GM18508 (cell line): ENCODE results near the gene MRS2.

Experiments used
- ATAC-seq: cut with Tn5 transposase; IDR thresholded peaks from one replicate; pipeline ENCODE4 v1.9.1; 2021; ENCODE audit warnings: moderate number of reproducible peaks; ENCODE audit not compliant: insufficient read depth, unreplicated experiment

Gene MRS2

DNA sequence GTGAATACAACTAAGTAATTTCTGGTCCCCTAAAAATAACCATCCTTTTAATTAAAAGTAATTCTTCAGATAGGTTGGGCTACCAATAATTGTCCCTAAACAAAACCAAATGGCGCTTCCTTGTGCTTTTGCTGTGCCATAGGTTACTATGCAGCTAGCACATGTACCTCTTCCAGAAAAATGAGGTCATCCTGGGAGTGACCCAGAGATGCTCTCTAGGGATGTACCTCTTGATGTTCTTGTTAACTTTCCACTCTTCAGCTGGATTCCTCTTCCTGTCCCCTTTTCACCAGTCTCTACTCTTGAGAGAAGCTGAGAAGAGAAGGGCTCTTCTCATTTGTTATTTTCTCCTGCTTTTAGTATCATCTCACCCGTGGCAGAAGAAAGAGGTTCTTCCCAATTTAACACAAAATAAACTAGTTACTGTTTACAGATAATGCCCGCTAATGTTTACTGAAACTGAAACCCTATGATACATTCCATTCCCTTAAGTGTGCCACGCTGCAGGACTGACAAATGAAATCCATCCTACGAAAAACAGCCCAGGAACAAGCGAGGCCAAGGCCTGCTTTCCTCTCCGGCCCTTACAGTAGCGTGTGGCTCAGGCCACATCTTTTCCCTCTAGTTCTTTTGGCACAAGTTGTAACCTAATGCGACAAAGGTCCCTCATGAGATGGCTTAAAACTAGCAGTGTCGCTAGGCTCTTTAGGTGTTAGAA, 24.2 kb downstream of the MRS2 start:
- ATAC-seq: no peak

DNA sequence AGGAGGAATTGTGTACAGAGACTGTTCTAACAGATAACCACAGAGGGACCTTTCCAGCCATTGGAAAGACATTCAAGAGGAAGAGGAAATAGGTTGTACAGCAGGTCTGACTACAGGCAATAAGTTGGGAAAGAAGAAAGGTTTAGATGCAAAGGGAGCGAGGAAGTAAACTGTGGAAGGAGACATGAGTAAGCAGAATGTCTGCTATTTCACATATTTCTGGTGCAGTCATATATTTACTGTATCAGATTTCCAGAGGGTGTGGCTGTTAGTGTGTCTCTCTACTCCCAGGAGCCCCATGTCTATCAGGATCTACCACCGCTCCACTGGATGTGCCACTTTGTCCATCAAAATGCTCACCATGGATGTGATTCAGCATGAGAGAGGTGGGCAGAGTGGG, 25.9 kb downstream of the MRS2 start:
- ATAC-seq: no peak

DNA sequence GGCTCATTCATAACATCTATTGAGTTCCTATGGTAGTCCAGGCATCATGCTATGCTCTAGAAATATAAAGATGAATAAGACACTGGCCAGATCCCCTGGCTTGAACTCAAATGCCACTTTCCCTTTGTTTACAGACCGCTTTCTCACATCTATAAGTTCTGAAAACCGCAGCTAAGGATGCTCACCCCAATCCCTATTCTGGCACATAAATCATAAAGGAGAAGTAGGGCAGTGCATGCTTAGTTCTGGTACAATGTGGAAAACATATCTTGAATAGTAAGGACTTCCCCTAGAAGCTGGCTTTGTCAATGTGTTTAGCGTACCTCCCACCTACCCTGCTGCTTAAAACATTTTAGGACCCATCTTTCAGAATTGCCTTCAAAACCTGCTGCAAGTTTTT, 26.4 kb downstream of the MRS2 start:
- no peak for ATAC-seq

DNA sequence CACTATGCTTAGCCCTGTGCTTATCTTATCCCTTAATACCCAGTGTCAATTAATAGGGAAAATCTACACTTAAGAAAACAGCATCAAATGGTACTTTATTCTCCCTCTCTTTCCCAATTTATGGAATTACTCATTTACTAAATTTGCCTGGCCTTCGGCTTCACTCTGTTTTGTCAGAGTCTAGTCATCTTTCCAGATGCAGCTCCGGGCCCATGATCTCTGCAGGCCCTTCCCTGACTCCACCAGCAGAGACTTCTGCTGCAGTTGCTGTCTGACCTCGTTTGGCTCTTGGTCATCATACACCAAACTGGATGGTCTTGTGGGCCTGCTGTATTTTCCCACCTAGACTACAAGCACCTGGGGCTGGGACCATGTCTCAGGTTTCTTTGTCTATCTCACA, 27.4 kb downstream of the MRS2 start:
- ATAC-seq: no peak

DNA sequence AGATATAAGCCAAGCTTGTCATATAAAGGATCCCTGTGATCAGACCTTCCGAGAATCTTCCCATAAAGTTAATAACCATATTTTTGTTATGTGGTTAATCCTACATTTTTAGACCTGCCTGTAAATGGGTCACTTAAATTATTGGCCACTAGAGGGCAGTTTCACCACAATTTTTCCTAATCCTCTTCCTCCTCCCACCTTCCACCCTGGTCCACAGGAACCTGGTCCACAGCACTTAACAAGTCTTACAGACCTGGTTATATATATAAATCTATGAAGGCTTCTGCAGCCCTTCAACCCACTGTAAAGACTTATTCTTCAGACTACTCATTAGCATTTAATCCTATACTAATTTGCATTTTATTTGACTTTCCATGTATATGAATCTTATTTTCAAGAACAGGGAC, 28.3 kb downstream of the MRS2 start:
- ATAC-seq: no peak

DNA sequence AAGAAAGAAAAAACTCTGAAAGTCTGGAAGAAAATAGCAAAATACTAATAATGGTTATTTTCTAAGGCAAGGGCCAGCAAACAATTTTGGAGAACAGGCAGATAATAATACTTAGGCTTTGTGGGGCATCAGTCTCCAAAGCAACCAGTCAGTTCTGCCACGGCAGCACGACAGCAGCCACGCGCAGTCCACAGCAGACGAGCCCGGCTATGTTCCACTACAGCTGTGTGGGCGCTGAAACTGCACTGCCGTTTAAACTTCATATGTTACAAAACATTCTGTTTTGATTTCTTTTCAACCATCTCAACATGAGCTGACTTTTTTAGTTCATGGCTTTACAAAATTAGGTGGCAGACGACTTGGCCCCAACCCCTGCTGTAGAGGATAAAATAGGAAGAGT, 29.9 kb downstream of the MRS2 start:
- no peak for ATAC-seq

DNA sequence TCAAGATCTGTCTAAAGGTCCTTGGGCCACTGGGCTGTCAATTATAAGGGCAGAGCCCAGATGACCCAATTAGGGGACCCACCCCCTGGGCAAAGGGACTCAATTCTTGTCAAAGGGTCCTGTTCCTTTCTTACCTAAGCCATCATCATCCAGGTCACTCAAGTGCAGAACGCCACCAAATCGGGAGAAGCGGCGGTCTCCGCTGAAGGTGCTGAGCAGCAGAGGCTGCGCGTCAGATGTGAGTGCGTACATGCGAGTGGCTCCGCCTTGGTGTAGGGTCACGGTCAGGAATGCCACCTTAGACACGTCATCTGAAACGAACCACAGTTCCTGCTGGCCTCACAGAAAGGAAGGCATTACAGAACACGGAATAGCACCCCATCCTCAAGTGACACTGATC, 34.2 kb downstream of the MRS2 start:
- no peak for ATAC-seq

DNA sequence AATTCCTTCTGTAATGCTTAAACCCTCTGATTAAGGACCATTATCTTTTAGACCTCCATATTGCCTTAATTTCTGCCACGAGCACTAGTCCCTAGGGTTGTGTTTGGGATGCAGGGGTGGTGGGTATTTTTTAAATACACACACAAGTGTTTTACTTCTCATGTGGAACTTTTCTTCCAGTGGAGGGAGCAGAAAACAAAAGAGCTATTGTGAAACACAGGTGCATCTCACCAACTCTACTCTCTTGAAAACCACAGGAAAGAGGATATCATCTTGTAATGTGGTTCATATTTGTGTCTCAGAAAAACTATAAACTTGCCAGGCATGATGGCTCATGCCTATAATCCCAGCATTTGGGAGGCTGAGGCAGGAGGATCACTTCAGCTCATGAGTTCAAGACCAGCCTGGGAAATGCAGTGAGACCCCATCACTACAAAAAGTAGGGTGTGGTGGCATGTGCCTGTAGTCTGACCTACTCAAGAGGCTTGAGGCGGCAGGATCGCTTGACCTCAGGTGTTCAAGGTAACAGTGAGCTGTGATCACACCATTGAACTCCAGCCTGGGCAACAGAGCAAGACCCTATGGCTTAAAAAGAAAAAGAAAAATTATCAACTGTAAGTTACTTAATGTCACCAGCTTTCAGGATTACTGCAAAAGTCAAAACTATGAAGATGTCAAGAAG, 37.3 kb downstream of the MRS2 start:
- no peak for ATAC-seq

DNA sequence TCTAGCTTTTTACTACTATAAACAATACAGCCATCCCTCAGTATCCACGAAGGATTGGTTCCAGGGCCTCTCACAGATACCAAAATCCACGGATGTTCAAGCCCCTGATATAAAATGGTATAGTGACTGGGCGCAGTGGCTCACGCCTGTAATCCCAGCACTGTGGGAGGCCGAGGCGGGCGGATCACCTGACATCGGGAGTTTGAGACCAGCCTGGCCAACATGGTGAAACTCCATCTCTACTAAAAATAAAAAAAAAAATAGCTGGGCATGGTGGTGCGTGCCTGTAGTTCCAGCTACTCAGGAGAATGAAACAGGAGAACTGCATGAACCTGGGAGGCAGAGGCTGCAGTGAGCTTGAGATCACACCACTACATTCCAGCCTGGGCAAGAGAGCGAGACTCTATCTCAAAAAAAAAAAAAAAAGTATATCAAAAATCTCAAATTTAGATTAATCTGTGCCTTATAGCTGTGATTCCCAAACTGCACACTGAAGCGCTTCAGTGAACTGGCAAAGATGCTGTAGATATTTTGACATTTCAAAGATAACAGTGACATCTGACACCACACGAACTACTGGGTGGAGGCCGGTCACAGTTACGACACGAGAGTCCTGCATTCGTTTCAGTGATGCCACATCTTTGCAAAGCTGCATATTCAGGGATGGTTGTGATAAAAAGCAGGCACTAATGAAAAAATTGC, 38.3 kb downstream of the MRS2 start:
- ATAC-seq: no peak

DNA sequence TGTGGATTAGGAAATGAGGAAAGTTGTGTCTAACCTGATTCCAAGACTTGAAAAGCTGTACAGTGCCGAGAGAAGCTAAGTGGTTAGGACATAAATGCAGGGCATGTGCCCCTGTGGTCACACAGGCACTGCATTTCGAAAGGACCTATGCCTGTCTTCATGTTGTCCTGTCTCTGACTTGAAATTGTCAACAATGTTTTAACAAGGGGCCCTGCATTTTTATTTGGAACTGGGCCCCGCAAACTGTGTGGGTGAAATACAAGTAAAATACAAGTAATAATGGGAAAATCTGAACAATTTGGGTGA, 38.8 kb downstream of the MRS2 start:
- ATAC-seq: no peak

DNA sequence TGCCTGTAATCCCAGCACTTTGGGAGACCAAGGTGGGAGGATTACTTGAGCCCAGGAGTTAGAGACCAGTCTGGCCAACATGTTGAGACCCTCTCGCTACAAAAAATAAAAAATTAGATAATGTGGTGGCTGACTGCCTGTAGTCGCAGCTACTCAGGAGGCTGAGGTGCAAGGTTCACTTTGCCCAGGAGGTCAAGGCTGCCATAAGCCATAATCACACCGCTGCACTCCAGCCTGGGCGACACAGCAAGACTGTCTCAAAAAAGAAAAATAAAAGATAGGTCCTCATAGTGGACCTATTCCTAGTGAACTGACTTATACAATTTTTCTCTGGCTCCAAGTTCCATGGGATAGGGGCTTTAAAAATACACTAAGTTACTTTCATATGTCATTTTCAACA, 41.9 kb downstream of the MRS2 start:
- no peak for ATAC-seq

DNA sequence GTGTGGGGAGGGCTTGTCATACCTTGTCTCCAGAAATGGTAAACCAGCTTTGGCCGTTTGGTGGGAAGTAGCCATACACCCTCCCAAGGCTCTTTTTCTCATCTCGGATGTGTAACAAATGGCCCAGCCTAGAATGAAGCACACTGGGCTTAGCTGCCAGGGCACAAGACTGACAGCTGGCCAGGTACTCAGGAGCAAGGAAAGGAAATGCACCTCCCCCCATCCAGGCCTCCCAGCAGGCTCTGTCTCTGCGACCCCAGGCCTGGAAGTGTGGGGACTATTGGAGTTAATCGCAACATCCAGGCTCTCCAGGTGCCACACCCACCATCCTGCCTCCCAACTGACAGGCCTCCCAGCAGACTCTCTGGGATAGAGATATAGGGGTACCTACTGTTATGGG, 43.0 kb downstream of the MRS2 start:
- ATAC-seq: no peak

DNA sequence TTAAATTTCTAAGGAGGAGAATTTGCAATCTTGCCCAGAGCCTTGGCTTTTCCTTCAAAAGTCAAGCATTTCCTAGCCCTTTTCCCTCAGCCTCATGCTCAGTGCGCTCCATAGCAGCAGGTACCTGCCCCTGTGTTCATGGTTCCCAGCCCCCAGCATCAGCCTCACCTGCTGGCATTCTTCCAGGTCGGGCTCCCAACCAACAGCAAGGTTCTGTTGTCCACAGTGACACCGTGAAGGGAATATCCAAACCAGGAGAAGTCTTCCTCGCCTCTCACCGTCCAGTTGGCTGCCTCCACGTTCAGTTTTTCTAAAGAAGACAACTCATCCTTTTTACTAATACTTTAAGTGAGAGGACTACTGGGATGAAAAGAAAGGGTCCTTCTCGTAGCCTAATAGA, 43.9 kb downstream of the MRS2 start:
- ATAC-seq: no peak

DNA sequence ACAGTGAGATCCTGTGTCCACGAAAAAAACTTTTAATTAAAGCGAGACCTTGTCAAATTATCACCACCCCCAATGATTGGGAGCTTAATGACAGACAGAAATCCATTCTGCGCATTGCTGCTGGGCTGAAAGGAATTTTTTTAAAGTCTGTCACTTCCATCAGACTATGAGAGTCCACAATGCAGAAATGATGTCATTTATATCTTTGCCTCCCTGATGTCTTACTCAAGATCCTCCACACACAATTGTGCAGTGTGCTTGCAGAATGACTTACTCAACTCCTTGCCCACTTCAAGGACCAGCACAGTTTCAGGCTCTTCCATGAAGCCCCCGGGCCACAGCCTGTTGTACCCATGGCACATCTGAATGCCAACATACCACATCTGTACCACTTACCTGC, 45.7 kb downstream of the MRS2 start:
- ATAC-seq: no peak

DNA sequence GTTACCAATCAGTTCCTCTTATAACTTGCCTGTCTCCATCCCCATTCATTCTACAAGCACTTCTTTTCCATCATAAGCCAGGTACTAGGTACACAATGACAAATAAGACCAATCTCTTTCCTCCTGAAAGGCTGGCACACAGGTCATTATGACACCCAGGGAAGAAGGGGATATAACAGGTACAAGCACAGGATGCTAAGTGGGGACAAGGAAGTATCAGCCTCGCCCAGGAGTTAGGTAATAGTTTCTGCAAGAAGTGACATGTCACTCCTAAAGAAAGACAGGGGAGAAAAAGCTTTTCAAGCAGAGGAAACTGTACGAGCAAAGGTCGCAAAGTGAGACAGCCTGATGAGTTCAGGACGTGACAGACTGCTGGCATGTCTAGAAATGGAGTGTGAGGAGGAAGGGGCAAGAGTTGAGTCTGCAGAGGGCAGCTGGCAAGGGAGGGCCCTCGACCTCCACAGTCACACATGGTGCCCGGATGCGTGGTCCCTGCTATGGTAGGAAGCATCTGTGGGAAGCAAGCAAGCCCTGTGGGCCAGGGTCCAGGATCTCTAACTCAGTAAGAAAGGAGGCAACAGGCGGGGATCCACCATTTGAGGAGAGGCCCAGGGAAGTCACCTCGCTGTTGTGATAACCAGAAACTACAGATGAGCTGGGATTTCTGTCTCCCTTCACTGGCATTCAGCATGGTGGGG, 46.2 kb downstream of the MRS2 start:
- ATAC-seq: no peak

DNA sequence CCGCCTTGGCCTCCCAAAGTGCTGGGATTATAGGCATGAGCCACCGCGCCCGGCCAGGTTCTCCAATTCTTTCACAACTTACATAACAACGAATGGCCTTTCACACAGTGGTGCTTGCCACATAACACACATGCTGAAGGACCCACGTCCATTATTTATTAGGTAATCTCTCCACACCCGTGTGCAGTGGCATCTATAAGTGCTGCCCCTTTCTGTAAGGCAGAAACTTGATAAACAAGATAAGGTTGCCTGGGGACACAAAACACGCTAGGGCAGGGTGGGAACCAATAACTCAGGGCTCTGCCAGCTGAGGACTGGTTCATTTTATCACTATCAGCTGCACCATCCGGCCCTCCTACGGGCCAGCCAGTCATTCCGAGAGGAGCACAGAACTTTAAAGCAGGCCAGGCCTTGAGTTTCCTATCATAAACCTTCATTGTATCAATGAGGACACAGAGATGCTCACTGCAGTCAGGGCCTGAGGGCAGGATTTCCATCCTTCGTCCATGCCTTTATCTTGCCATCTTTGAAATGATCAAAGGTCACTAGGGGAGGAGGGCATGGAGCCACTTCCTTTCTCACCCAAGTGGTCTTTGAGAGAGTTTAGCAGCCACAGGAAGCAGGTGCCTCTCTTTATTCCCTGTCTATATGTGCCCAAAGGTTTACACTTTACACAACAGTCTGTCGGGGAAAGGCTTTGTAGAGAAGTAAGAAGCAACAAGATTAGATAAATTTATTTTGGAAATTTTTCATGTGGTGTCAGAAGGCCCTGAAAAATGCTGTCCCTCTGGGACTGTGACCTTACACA, 49.0 kb downstream of the MRS2 start:
- no peak for ATAC-seq

DNA sequence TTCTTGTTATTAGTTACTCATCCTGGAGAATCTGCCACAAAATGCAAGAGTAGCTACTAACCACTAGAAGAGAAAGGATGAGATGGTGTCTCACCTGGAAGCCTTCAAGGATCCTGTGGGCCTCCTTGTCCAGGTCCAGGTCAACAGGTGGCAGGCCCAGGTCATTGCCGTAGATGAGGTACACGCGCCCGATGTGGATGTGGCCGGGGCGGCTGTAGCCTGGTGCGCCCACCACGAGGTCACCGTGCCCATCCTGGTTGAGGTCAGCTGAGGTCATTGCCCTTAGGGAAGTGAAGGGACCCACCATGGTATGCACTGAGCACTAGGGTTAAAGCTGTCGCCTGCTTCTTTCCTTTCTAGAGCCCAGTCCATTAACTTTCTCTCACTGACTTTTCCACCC, 51.2 kb downstream of the MRS2 start:
- no peak for ATAC-seq

DNA sequence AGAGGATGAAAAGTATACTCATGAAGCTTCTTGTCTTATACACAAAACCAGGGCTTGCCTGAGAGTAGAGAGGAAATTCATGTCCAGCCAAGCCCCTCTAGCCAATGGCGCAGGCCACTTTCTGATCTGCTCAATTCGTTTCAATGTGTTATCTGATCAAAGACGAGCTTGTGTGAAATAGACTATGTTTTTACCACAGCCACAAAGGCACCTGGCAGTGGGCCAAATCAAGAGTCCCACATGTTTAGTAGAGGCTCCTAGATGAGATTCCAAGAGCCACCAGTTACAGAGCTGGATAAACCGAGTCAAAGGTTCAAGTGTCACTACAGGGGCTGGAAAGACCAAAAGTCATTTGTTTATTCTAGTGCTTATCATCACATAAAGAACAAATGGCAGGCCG, 51.7 kb downstream of the MRS2 start:
- no peak for ATAC-seq

DNA sequence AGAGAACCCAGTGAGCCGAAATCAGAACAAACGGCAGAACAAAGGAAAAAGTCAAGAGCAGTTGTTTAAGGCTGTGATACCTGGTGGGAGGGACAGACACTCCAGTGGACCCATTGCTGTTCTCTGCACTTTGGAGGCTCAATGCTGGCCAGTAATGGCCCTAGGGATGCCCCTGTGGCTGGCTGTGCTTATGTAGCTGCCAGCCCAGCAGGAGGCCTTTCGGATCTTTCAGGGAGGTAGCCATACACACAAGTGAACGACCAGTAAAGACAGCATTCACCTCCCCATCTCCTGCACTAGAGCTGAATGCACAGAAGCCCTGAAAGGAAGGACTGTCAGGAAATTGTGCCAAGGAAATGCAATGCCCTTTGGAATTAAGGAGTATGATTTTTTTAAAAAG, 52.3 kb downstream of the MRS2 start:
- ATAC-seq: no peak

DNA sequence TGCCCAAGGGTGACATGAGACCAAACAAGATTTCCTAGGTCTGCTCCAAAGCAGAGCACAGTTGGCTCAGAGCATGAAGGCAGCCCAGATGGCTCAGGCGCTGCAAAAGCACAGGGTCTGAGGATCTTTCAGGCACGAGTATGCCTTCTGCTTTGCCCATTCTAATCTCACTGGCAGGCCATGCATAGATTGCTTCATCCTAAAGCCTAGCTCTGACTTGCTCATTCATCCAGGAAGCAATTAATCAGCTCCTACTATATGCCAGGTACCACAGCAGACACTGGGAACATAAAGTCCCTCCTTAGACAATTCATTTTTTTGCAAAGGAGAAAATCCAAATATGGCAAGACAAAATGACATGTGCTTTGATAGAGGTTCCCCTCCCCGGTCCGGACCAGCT, 55.4 kb downstream of the MRS2 start:
- ATAC-seq: no peak

DNA sequence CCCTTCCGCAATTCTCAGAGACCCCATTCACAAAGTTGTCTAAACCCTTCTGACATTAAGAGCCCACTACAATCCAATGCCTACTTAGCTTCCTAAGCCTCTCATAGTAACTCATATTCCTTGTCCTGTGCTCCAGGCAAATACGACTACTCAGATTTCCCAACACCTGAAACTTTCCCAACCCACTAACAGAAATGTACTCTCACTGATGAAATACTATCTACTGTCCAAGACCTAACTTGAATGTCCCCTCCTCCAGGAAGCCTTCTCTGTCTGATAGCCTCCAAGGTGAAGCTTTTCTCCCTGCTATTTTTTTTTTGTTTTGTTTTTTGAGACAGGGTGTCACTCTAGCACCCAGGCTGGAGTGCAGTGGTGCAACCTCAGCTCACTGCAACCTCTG, 56.2 kb downstream of the MRS2 start:
- ATAC-seq: no peak
